ENCODE results near the gene MCRIP1. TPM values are rescaled to one million over a fixed set of nuclear protein-coding genes. Genes with fewer than 3 reads are reported as not detected.

The MCRIP1 gene
- total and polyA plus RNA-seq, 2 of the 13 experiments (the other 11 are each of a cell fraction or from before 2014, with no cell fraction given): 79.7 to 84.9 TPM

GRCh38 chr17:81859906-81860755 is 27.0 kb upstream of the MCRIP1 start, which contains the start of gene P4HB (continued):
- TF ChIP-seq MTERF4 (CRISPR knock-in tag; IDR thresholded peaks at IDR 0.05): peak; percentile 48; the same call in 1 of the 2 replicates
- TF ChIP-seq SAFB2 (CRISPR knock-in tag; IDR thresholded peaks at IDR 0.05; ENCODE audit: borderline replicate concordance, low read depth): peak; percentile 33; the same call in 1 of the 2 replicates
- TF ChIP-seq ZFYVE20 (CRISPR knock-in tag; IDR thresholded peaks at IDR 0.05; ENCODE audit: borderline replicate concordance, low read depth): peak; percentile 91; the same call in 1 of the 2 replicates
- TF ChIP-seq MIER3 (CRISPR knock-in tag; IDR thresholded peaks at IDR 0.05; ENCODE audit: borderline replicate concordance): no peak; the same call in 1 of the 2 replicates
- peak; percentile 93; the same call in 1 of the 2 replicates for TF ChIP-seq ZNF83 (CRISPR knock-in tag; IDR thresholded peaks at IDR 0.05; ENCODE audit: borderline replicate concordance)
- peak; percentile 94 for TF ChIP-seq ZBTB14 (CRISPR knock-in tag; IDR thresholded peaks at IDR 0.05)
- TF ChIP-seq CSRNP1 (CRISPR knock-in tag; IDR thresholded peaks at IDR 0.05): 0 out of 2 replicates have a peak, but pooled peaks have one; percentile 5
- TF ChIP-seq ZNF430 (CRISPR knock-in tag; IDR thresholded peaks at IDR 0.05): 0 out of 2 replicates have a peak, but pooled peaks have one; percentile 22
- 0 out of 2 replicates have a peak, but pooled peaks have one; percentile 33 for TF ChIP-seq TSC22D2 (CRISPR knock-in tag; IDR thresholded peaks at IDR 0.05; ENCODE audit: borderline replicate concordance)
- TF ChIP-seq E2F5 (CRISPR knock-in tag; conservative IDR thresholded peaks at IDR 0.05): peak; percentile 43; the same call in 1 of the 2 replicates
- TF ChIP-seq ZNF275 (CRISPR knock-in tag; IDR thresholded peaks at IDR 0.05; ENCODE audit: borderline replicate concordance): no peak
- no peak for TF ChIP-seq ATF7 (IDR thresholded peaks at IDR 0.05)
- TF ChIP-seq ATF7 (CRISPR knock-in tag; IDR thresholded peaks at IDR 0.05): no peak
- TF ChIP-seq MXD3 (CRISPR knock-in tag; IDR thresholded peaks at IDR 0.05): peak; percentile 22
- peak; percentile 9 for TF ChIP-seq ASH2L (IDR thresholded peaks at IDR 0.05; ENCODE audit: insufficient read length, low read depth, low read length)
- 0 out of 2 replicates have a peak, but pooled peaks have one; percentile 71 for TF ChIP-seq TBP (CRISPR knock-in tag; IDR thresholded peaks at IDR 0.05)
- TF ChIP-seq XBP1 (CRISPR knock-in tag; IDR thresholded peaks at IDR 0.05): no peak
- peak; percentile 89; the same call in 1 of the 2 replicates for TF ChIP-seq ZNF550 (CRISPR knock-in tag; IDR thresholded peaks at IDR 0.05; ENCODE audit: borderline replicate concordance)
- peak; percentile 72 for TF ChIP-seq ZNF768 (CRISPR knock-in tag; IDR thresholded peaks at IDR 0.05)
- no peak; the same call in 1 of the 2 replicates for TF ChIP-seq RARG (CRISPR knock-in tag; IDR thresholded peaks at IDR 0.05; ENCODE audit: low read depth)
- 0 out of 2 replicates have a peak, but pooled peaks have one; percentile 48 for TF ChIP-seq ZNF138 (CRISPR knock-in tag; IDR thresholded peaks at IDR 0.05; ENCODE audit: low read depth)
